Measurements from ENCODE around the gene TCERG1L.

GRCh38 chr10:131355056-131355455, 43.5 kb upstream of the TCERG1L start:
- TF ChIP-seq CTCF (IDR thresholded peaks at IDR 0.05 in 8 of 11, conservative IDR thresholded peaks at IDR 0.05 in 3 of 11) = no peak
- TF ChIP-seq POLR2A (IDR thresholded peaks at IDR 0.05) = no peak
